Endothelial cell of hepatic sinusoid (primary cell): ENCODE results near the gene FAM47E.
"Not testable (repeated sequence)": the region's sequence is repeated elsewhere in the genome, so short reads cannot be mapped to it uniquely, and the experiment has no call there.

ENCODE experiments used
- in situ Hi-C: cut with HindIII; loops from 2 replicates; pipeline ENCODE4 v1.10.0; 2017; ENCODE audit warnings: low sequenced_read_pairs

The FAM47E gene

GRCh38 chr4:76266627-76267026 lies 15.1 kb downstream of the FAM47E start:
- in situ Hi-C loops = no loop called here

DNA sequence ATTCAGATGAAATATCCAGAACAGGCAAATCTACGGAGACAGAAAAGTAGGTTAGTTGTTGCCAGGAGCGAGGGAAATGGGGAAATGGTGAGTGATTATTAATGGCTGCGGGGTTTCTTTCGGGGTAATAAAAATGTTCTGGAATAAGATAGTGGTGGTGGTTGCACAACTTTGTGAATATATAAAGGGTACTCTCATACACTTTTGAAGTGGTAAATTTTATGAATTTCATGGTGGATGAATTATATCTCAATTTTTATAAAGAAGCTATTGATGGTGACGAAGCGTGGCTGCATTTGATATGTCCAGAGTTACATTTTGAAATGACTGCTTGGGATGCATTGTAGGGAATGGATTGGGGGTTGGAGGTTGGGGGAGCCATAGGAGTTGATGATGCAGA lies 16.3 kb downstream of the FAM47E start:
- in situ Hi-C loops = no loop called here

DNA sequence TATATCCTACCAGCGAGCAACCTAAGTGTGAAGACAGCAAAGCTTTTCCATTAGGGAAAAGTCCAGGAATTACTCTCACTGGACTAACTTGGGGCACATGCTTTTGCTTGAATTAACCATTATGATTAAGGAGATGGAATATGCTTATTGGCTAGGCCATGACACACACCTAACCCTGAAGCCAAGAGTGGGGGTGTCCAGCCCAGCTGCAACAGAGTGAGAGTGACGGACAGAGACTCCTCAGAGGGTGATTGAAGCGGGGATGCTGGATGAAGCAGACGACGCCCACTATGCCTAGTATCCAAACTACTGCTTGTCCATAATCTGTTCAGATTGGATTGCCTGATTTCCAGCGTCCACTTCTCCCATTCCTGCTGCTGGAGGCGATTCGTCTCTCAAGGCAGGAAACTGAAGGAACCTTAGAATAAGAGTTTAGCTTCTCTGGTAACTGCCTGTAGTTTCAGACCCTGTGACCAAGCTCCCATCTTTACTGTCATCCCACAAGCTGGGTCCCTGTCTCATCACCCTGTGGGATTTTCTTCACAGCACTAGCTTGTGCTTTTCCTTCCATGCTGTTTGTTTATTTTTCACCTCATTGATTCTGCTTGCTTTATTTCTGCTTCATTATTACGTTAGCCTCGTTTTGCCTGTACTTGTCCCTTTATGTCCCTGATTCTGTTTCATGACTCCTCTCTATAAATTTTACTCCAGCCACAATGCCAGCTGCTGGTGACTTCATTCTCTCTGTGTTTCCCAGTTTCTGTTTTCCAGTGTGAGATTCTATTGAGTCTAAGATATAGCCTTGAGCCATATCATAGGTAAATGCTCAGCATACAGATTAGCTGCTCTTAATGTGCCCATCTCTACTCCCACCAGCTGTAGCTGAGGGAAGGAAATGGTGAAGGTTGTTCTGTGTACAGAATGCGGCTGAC lies 19.0 kb downstream of the FAM47E start:
- in situ Hi-C loops = no loop called here

DNA sequence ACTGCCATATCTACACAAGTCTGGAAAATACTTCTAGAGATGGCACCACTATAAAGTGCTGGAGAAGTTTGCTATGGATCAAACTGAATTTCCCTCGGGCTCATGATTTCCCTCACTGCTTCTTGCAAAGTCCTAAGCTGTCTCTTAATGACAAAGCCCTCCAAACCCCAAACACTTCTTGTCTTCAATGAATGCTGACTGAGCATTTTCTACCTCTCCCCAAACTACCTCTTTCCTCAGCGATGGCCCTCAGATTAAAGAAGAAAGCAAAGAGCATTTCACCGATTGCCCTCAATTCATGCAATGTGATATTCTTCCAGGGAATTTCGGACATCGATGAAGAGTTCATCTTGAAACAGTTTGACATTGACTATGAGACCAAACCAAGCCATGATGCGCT lies 19.7 kb downstream of the FAM47E start:
- in situ Hi-C loops = no loop called here

- in situ Hi-C loops = no loop called here
These were observed 20.6 kb downstream of the FAM47E start for GRCh38 chr4:76272073-76272472.

- in situ Hi-C loops = no loop called here
These were observed 21.1 kb downstream of the FAM47E start for GRCh38 chr4:76272582-76272981.

DNA sequence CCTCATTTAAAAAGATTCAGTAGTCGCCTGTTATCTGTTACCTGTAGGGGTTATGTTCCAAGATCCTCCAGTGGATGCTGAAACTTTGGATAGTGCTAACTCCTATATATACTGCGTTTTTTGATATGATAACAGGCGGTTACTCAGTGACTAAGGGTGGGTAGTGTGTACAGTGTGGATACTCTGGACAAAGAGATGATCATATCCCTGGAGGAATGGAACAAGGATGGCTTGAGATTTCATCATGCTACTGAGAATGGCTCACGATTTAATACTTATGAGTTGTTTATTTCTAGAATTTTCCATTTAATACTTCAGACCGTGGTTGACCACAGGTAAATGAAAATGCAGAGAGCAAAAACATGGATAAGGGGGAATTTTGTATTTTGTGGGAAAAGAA lies 21.5 kb downstream of the FAM47E start:
- in situ Hi-C loops = no loop called here

- in situ Hi-C loops = no loop called here
These were observed 24.1 kb downstream of the FAM47E start for GRCh38 chr4:76275486-76276124.

DNA sequence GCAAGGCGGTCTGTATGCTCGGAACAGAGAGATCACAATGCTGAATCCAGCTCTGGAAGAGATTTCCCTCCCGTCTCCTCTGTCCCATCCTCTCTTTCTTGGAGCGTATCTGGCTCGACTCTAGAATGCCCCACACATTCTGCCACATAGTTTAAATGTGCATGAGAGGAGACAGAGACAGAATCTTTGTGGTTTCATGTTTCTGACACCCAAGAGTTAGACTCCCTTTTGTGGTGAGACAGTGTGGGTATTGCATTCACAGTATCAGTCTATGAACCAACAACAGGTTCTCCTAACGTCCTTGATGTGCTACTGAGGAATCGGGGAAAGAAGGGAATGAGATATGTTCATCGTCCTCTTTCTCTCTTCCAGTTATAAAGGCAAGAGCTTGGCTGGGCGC lies 25.3 kb downstream of the FAM47E start:
- in situ Hi-C loops = no loop called here

DNA sequence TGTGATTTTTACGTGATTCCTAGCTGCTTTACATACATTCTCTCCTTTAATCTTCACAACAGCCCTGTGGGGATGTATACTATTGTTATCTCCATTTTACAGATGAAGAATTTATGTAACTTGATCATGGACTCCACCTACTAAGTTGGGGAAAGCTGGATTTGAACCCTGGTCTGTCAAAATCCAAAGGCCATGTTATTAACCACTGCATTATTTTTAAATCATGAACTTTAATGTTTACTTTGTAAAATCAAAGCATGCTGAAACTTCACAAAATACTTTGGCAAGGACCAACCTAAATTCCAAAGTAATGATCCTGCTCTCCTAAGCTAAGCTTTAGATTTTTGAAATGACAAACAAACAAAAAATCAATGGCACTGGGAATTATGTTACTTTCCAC lies 26.1 kb downstream of the FAM47E start:
- in situ Hi-C loops = no loop called here

DNA sequence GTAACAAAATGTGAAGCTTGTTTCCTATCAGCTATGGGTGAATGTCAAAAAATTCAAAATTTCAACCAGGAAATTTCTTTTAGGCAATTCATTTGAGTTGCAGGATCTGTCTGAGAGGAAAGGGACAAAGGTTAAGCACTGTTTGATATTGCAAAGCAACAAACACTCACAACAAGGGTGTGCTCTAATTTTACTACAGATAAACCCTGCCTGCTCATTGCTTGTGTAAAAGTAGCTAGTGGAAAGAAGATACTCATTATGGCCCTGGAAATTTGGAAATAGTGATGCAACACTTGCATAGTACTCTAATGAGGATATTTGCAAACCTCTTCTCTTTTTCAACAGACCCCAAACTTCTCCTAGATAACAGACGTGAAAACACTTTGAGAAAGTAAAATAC lies 27.1 kb downstream of the FAM47E start:
- in situ Hi-C loops = no loop called here

DNA sequence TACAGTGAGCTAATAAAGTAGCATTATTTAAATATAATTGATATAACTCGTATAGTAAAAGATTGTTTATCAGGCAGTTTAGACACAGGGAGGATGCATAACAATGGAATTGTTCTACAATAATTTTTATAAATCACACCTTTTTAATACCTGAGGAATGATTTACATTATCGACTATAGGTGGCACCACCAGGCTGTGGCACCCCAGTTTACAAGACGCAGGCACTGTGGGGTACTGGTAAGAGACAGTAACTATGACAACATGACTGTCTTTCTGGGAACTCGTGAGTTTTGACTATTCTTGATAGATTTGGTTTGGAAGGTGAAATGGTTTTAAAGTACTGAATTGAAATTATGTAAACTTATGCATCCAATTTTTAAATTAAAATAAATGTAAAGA lies 27.9 kb downstream of the FAM47E start:
- in situ Hi-C loops = no loop called here

DNA sequence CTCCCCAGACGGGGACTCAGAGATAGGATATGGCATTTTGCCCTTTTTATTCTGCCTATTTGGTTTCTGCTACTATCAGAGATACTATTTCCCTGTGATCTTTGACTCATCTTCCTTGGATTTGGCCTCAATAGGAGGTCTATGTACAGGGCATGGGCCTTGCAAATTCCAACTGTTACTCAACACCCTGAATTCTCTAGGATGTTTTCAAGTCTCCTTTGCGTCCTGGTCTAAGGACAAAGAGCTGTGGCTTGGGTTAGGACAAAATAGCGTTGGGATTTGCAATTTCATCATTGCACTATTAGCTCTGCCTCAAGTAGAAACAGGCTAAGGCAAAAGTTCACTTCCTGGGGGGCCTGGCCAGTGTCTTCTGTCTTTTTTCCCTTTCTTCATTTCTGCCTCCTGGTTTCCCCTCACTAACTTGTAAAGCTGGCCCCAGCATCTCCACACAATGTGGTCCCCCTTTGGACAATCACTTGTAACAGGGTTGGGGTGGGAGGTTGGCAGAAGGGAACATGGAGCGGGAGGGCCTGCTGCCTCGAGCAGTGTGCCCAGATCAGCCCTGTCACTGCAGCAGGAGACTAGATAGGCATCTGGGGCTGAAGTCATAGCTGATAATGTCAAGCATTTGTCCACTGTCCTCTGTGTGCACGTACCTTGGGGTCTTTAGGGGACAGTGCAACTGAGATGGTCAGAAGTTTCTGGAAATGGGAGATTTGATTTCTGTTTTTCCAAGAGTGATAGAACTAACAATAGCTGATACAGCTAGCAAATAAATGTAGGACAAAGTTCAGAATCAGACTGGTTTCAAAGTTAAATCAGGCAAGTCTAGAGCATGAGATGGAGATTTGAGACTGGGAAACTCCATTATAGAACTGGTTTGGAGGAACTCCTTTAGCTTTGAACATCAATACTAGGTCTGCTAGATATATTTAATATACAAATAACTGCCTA lies 29.2 kb downstream of the FAM47E start:
- in situ Hi-C loops = no loop called here

- in situ Hi-C loops = not testable (repeated sequence)
These were observed 30.1 kb downstream of the FAM47E start for GRCh38 chr4:76281594-76281993.

DNA sequence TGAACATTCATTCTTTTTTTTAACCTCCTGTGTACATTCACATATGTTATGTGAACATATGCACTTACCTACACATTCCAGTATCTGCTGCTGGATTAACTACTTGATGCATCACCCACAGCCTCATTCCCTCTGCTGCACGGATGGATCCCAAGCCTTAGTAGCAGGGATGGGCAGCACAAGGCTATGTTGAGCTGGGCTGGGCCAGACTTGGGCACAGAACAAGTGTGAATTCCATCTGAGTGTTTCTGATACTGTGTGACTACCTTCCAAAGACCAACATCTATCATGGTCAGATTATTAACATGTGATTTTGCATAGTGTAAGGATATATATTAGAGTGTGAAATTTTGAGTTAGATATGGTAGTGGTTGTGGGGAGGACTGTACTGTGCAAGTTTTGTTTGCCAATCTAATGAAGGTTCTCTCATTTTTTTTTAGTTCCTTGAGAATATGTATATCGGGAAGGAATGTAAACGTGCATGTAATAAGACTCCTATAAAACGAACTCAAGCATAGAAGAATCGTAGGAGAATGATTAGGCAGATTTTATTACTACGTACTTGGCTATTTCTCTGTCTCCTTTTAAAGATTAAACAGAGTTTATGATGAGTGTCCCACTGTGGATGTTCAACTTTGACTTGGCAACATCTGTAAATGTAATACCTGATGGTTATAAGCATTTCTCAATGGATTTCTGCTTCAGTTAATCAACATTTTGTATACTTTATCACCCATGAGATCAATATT lies 31.6 kb downstream of the FAM47E start:
- in situ Hi-C loops = no loop called here

GRCh38 chr4:76283900-76284299 lies 32.4 kb downstream of the FAM47E start:
- in situ Hi-C loops = no loop called here

- in situ Hi-C loops = not testable (repeated sequence)
These were observed 36.3 kb downstream of the FAM47E start for GRCh38 chr4:76287811-76288210.

GRCh38 chr4:76292730-76293129 lies 41.2 kb downstream of the FAM47E start:
- in situ Hi-C loops = no loop called here

DNA sequence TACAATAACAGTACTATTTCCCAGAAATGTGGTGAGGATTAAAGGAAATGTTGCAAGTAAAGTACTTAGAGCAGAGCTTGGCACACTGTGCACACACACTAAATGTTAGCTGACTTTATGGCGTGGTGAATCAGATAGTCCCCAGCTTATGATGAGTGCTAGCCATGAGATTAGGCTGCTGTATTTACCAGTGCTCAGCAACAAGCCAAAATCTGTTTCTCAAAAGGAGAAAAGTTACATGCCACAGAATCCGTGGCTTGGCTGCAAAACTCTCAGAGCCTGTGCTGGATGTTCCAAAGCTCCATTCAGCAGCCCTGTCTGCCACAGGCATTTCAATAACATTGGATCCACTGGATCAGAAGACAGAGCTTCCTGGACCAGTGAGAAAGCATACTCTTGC lies 42.3 kb downstream of the FAM47E start:
- in situ Hi-C loops = no loop called here

GRCh38 chr4:76296286-76296820 lies 44.8 kb downstream of the FAM47E start:
- in situ Hi-C loops = no loop called here
